Pons (tissue), 1 donor: ENCODE measurements around the gene SPATS2L.

Experiments
- DNase-seq: peaks from one replicate; pipeline ENCODE4 v3.0.0-alpha.2; 2016; ENCODE audit warnings: low spot score

Gene SPATS2L

DNA sequence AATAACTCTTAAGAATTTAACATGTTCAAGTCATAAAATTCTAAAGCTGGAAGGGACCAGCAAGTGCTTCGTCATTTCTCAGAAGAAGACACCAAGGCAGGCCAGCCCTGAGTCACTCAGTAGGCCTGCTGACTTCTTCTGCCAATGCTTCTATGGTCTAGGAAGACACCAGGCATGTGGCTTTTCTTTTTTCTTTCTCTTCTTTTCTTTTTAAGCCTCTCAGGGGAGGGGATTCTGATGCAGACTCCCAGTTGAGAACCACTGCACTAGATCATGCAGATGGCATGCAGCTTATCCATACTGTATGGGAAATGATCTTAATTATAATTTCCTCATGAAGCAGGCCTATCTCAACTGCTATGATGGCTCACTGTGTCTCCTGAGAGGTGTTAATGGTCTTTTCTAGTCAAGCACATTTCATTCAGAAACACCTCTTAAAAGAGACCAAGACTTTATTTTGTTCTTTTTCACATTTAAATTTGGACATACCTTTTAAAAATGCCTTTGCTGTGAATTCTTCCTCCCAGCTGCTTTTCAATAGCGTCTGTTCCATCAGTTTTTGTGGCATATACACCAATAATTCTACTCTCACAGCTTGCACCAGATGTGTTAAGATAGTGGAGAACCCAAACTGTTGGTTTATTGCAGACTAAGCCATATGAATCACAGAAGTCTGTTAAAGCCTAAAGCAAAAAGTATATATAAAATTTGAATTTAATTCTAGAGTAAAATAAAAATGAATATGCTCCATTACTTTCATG is 192.1 kb downstream of the SPATS2L start:
- no peak for DNase-seq

DNA sequence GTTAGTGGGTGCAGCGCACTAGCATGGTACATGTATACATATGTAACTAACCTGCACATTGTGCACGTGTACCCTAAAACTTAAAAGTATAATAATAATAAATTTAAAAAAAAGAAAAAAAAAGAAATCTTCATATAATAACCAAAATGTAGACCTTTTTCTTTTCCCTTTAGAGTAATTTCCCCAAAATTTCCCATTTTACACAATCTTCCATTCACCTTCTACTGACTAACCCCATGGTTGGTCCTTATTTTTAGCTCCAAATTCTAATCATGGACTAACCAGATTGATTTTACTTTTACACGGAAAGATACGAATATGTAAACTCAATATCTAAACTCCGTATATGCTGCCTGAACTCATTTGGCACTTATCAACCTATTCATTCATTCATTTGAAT is 195.7 kb downstream of the SPATS2L start:
- DNase-seq = no peak

DNA sequence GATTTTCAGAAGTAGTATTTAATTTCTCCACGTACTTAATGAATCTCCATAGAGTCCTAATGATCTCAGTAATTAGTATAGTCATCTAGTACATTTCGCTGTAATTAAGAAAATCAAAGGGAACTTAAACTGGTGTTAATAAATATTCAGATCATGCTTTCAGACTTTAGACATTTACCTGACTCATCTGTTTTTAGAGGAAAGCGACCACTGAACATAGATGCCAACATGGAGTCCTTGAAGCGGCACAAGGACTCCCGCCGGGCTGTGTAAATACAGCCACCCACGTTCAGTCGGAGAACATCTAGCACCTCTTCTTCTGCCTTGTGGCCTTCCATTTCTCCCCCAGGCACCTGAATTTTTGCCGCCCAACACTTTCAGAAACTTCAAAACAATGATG is 200.2 kb downstream of the SPATS2L start:
- DNase-seq = no peak

DNA sequence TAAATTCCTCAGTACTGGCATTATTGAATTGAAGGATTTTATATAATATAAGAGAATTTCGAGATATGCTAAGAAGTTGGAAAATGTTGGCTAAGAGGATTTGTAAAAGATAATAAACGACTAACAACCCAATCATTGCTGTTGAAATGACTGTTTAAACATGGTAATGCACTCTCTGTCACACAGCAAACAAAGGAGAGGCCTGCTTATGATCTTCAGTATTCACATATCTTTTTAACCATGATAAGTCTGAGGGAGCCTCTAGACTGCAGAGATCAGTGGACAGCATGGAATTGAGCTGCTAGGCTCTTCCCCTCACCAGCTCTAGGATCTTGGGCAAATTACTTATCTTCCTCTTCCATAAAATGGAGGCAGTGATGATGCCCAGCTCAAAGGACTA is 200.7 kb downstream of the SPATS2L start:
- DNase-seq = no peak

DNA sequence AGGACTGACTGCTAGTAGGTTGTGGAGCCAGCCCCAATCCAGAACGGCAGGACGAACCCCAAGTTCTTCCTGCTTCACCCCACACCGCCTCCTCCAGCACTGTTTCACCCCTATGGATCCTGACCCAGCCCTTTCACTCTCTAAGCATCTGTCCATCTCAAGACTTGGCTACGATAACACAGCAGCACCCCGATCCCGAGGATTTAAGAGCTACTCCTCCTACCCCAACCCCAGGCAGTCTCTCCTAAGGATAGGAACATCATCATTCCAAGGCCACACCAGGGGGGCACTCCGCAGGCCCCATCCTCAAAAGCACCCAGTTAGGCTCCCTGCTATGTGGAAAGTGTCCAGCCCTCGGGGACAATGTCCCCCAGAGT is 202.7 kb downstream of the SPATS2L start:
- peak; percentile 22 for DNase-seq

DNA sequence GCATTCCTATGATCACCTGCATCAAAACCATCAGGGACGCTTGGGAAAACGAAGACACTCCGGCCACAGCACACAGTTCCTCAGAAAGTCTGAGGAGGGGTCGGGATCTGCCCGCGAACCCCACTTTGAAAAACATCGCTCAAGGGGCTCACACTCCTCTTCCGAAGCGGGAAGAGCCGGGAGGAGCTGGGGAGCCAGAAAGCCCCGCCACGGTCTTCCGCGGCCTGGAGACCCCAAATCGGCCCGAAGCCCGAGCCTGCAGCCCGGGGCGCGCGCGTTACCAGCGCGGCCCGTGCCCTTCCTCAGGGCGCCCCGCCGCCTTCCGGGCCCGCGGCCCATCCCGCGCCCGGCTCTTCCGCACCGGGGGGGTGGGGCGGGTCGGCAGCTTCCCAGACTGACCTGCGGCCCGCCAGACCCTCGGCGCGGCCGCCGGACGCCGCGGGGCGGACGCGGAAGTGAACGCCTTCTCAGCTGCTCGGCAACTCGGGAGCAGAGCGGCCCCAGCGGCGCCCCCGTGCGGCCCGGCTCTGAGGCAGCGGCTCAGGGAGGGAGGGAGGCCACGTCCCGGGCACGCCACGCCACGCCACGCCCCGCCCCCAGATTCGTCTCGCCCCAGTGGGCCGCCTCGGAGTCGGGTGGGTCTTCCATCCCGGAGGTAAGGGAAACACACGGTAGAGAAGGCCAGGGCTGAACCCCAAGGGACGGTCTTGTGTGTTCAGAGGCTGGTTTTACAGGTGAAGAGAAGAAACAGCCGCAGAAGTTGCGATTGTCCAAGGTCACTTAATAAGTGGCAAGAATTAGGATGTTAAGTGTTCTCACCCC is 203.3 kb downstream of the SPATS2L start, which contains the start of gene KCTD18:
TSS of gene KCTD18 (minus strand) at position 457 of the 822 bp plus-strand sequence. CDS start 3,052 bp downstream, outside the sequence.
- peak; percentile 80 for DNase-seq

DNA sequence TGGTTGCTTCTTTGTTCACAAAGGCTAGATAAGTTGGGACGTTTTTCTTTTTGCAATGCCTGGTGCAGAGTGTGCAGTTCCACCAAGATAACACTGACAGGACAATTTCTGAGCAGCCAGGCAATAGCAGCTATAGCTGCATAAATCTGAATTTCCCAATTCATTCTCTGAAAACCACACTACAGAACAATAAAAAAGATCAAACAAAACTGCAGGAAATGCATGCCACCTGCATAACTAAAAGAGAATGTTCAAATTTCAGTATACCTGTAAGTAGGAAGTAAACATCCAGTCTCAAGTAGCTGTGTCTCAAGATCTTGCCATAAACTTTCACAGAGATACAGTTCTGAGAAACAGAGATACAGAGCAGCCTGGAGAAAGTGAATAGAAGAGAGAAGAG is 208.7 kb downstream of the SPATS2L start:
- DNase-seq = no peak

DNA sequence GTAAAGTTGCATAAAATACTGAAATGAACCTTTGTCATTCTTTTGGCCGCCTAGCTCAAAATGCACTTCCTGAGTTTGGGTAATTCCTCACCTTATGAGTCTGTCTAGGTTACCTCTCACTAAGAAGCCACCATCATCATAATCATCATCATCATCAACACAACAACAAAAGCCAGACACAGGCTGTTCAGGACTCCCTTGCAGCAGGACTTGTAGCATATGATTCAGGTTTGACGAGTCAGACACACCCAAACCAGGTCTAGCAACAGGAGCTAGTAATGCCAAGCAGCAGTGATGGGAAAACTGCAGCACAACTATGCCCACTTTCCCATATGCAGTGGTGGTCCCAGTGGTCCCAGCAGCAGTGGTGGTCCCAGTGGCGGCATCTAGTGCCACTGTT is 216.7 kb downstream of the SPATS2L start:
- DNase-seq = no peak

DNA sequence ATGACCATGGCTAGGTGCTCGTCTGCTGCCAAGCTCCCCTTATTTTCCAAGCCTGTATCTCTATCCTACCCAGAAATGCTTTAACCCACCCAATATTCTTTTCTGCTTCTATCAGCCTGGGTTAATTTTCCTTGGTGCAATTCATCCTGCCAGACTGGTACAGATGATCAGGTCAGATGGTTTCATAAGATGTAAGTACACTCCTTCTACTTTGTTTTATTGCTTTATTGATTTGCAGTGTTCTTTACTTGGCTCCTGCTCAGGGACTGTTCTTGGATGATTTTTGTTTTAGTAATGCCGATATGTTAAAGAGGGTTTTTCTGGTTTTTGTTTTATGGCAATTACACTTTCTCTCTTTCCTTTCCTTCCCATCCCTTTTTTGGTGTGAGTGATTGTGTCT is 217.1 kb downstream of the SPATS2L start:
- no peak for DNase-seq

DNA sequence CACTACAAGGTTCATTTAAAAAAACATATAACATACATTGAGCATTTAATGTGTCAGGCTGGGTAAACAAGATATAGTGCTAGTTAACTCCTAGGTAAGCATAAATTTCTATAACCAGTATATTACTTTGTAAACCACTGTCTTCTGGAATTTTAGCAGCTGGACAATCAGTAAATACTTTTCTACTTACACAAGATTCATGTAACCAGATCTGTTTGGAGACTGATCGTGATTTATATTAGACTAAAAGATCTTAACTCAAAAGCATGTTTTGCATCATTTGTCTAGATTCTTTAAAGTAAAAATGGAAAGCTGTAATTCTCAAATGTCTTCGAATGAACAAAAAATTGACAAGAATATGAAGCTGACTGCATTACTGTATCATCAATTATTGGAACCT is 218.6 kb downstream of the SPATS2L start:
- no peak for DNase-seq

DNA sequence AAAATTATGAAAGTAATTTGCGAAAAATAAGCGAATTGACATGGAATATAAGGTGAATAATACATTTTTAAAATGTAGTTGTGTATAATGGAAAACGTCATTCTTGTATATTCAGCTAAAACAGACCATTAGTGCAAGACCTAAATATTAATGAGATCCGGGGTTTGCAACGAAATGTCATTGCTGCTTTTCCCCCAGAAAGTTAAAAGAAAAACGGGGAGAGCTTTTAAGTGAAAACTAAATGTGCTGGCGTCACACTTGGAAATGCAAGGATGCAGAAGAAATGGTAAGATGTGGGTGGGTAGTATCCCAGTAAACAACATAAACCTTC is 219.0 kb downstream of the SPATS2L start:
- DNase-seq = no peak

DNA sequence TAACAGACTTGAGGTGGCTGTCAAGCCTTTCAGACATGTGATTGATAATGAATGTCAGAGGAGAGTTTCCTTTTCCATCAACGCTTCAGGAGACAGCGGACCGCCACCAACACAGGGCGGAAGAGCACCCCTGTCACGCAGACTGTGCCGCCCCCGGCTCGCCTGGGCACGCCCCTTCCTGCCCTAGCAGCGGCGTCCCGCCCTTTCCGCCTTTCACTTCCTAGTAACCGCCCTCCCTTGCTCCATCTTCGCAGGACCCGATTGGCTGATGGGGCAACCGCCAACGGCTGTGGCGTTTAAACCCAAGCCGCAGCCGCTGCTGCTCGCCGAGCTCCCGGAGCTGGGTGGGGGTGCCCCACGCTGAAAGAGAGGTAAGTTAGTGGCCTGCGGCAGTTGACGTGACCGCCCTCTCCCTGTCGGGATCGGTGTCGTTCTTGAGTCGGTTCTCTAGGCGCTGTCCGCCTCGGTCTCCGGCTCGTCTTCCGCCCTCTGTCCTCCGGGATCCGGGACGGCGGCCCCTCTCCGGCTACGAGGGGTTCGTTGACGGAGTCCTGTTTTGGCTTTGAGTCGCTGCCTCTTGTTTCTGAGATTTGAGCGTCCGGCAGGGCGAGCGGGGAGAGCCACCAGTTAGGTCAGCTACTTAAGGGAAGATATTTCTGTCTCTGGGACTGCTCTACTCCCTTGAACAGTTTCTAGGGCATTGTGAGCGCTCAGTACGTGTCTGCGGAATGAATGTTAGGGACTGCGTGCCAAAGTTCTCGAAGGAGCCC is 219.6 kb downstream of the SPATS2L start, which contains the start of gene SGO2:
TSS of gene SGO2 (plus strand) at position 326 of the 770 bp plus-strand sequence. CDS start 6,769 bp downstream, outside the sequence.
- DNase-seq = peak; percentile 95

DNA sequence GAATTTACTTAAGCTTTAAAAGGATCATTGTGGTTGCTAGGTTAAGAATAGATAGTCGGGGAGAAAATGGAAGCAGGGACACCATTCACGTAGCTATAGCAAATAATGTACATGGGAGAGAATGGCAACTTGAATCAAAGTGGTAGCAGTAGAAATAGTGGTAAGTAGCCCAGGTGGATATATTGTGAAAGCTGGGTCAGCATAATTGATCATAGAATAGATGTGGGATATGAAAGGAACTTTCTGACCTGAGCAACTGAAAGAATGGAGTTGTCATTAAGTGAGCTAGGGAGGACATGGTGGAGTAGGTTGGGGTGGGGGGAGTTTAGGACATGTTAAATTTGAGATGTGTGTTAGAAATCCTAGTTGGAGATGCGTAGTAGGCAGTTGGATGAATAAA is 221.7 kb downstream of the SPATS2L start:
- DNase-seq = no peak
